Measurements from ENCODE around the gene CRISPLD2.

Gene CRISPLD2

GRCh38 chr16:84886497-84887090, 66.8 kb downstream of the CRISPLD2 start:
- DNase-seq = no peak

GRCh38 chr16:84887207-84887606, 67.4 kb downstream of the CRISPLD2 start:
- DNase-seq = no peak

- DNase-seq = no peak
Measured at GRCh38 chr16:84888450-84888849, 68.7 kb downstream of the CRISPLD2 start.

- no peak for DNase-seq
Measured at GRCh38 chr16:84889066-84889465, 69.3 kb downstream of the CRISPLD2 start.

- DNase-seq = no peak
Measured at GRCh38 chr16:84890427-84890826, 70.6 kb downstream of the CRISPLD2 start.

- no peak for DNase-seq
Measured at GRCh38 chr16:84891149-84891795, 71.5 kb downstream of the CRISPLD2 start.

GRCh38 chr16:84892097-84892496, 72.3 kb downstream of the CRISPLD2 start:
- no peak for DNase-seq

GRCh38 chr16:84893467-84893848, 73.7 kb downstream of the CRISPLD2 start:
- no peak for DNase-seq

GRCh38 chr16:84893849-84894599, 74.2 kb downstream of the CRISPLD2 start:
- DNase-seq = no peak

GRCh38 chr16:84895016-84895415, 75.2 kb downstream of the CRISPLD2 start:
- DNase-seq = no peak

GRCh38 chr16:84896847-84897246, 77.1 kb downstream of the CRISPLD2 start:
- DNase-seq = no peak

- no peak for DNase-seq
Measured at GRCh38 chr16:84897911-84898377, 78.2 kb downstream of the CRISPLD2 start.

- DNase-seq = no peak
Measured at GRCh38 chr16:84898447-84898846, 78.7 kb downstream of the CRISPLD2 start.

GRCh38 chr16:84899414-84899813, 79.6 kb downstream of the CRISPLD2 start:
- no peak for DNase-seq

- DNase-seq = no peak
Measured at GRCh38 chr16:84905965-84906460, 86.2 kb downstream of the CRISPLD2 start.

- no peak for DNase-seq
Measured at GRCh38 chr16:84907051-84907450, 87.3 kb downstream of the CRISPLD2 start.

- DNase-seq = no peak
Measured at GRCh38 chr16:84907575-84907974, 87.8 kb downstream of the CRISPLD2 start.

- no peak for DNase-seq
Measured at GRCh38 chr16:84909476-84910085, 89.8 kb downstream of the CRISPLD2 start.

GRCh38 chr16:84911486-84912216, 91.9 kb downstream of the CRISPLD2 start:
- DNase-seq = no peak

- peak; percentile 35 for DNase-seq
Measured at GRCh38 chr16:84913315-84913714, 93.5 kb downstream of the CRISPLD2 start.

GRCh38 chr16:84914273-84914672, 94.5 kb downstream of the CRISPLD2 start:
- DNase-seq = no peak

GRCh38 chr16:84916178-84916577, 96.4 kb downstream of the CRISPLD2 start:
- no peak for DNase-seq

GRCh38 chr16:84916850-84917249, 97.1 kb downstream of the CRISPLD2 start:
- DNase-seq = no peak
